Measurements from ENCODE around the gene GID4. TPM values are rescaled to one million over a fixed set of nuclear protein-coding genes. Genes with fewer than 3 reads are reported as not detected.

GID4 gene
- total RNA-seq, 2 donors from 2014 or later, result 11.0 to 19.1 TPM

DNA sequence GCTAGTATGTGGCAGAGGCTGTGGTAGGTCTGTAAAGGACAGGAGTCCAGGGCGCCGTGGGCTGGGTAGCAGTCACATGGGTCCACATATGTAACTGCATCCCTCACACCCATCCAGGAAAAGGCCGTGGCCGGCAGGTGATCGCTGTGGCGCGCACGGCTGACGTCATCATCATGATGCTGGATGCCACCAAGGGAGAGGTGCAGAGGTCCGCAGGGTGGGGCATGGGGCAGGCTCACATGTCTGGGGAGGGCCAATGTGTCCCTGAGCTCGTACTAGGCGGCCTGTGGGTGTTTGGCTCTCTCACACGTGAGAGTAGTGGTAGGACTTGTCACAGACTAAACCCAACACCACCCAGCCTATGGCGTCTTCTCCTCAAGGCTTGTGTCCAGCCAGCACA, 60.3 kb downstream of the GID4 start:
- Histone ChIP-seq H3K27ac (no peak overlapping the region), H3K4me3 (no peak overlapping the region), H3K27me3 (replicated peaks; ENCODE audit: insufficient read depth) (no peaks in the 10 kb centered on the region), H3K36me3 (no peaks in the 10 kb centered on the region), H3K4me1 (replicated peaks) (no peaks in the 10 kb centered on the region), H3K9me3 (no peaks in the 10 kb centered on the region)
- no peak for TF ChIP-seq POLR2A (IDR thresholded peaks at IDR 0.05)
- WGBS, result 92% methylated on average over 14 of the region's 14 CpGs
- DNase-seq (ENCODE audit: low spot score), result no peak
- intact Hi-C loops (cut with DNase I), result no loop called here

DNA sequence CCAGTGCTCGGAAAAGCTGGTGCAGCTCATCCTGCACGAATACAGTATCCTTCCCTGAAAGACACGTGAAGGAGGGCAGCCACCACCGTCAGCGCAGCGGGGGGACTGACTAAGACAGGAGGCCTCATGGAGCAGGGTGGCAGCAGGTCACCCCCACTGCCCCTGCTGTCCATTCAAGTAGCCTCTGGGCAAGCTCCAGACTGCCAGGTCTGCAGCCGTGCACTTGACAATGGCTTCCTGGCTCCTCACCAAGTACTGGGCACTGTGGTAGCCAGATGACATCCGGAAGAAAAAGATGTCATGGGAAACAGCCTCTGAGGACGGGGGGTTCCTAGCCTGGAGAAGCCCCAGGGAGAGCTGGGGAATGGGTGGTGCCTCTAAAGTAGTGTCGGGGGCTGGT, 61.4 kb downstream of the GID4 start:
- Histone ChIP-seq H3K36me3 (no peaks in the 10 kb centered on the region), H3K27me3 (replicated peaks; ENCODE audit: insufficient read depth) (no peaks in the 10 kb centered on the region), H3K27ac (no peak overlapping the region), H3K4me1 (replicated peaks) (no peaks in the 10 kb centered on the region), H3K9me3 (no peaks in the 10 kb centered on the region), H3K4me3 (no peak overlapping the region)
- 81% methylated on average over 10 of the region's 10 CpGs for WGBS
- DNase-seq (ENCODE audit: low spot score), result no peak
- intact Hi-C loops (cut with DNase I), result no loop called here
- TF ChIP-seq POLR2AphosphoS5 (IDR thresholded peaks at IDR 0.05) (no peak), POLR2A (IDR thresholded peaks at IDR 0.05) (no peak)
- TF ChIP-seq, protein P1, sequence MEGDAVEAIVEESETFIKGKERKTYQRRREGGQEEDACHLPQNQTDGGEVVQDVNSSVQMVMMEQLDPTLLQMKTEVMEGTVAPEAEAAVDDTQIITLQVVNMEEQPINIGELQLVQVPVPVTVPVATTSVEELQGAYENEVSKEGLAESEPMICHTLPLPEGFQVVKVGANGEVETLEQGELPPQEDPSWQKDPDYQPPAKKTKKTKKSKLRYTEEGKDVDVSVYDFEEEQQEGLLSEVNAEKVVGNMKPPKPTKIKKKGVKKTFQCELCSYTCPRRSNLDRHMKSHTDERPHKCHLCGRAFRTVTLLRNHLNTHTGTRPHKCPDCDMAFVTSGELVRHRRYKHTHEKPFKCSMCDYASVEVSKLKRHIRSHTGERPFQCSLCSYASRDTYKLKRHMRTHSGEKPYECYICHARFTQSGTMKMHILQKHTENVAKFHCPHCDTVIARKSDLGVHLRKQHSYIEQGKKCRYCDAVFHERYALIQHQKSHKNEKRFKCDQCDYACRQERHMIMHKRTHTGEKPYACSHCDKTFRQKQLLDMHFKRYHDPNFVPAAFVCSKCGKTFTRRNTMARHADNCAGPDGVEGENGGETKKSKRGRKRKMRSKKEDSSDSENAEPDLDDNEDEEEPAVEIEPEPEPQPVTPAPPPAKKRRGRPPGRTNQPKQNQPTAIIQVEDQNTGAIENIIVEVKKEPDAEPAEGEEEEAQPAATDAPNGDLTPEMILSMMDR (IDR thresholded peaks at IDR 0.05), result no peak

DNA sequence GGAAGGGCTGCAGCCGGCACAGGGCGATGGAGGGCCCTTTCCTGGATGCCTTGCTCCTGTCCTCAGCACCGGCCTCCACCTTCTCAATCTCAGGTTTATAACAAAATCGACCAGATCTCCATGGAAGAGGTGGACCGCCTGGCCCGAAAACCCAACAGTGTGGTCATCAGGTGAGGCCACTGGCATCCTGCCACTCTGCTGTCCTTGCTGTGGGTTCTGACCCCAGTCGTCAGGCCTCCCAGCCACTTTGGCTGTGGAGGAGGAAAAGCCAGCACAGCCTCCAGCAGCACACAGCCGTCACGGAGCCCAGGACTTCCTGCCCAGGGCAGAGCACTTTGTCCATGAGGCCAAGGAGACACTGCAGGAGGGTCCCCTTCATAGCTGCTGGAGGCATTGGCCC, 62.6 kb downstream of the GID4 start:
- WGBS, result 88% methylated on average over 9 of the region's 9 CpGs
- H3K4me3 ChIP-seq, result no peak overlapping the region
- TF ChIP-seq, protein P1 (IDR thresholded peaks at IDR 0.05), result no peak
- TF ChIP-seq POLR2AphosphoS5 (IDR thresholded peaks at IDR 0.05), result no peak
- no peak for TF ChIP-seq POLR2A (IDR thresholded peaks at IDR 0.05)
- no peak for DNase-seq (ENCODE audit: low spot score)
- no peaks in the 10 kb centered on the region for H3K36me3 ChIP-seq
- no peaks in the 10 kb centered on the region for H3K4me1 ChIP-seq (replicated peaks)
- no peak overlapping the region for H3K27ac ChIP-seq
- no peaks in the 10 kb centered on the region for H3K27me3 ChIP-seq (replicated peaks; ENCODE audit: insufficient read depth)
- H3K9me3 ChIP-seq, result no peaks in the 10 kb centered on the region
- intact Hi-C loops (cut with DNase I), result no loop called here

DNA sequence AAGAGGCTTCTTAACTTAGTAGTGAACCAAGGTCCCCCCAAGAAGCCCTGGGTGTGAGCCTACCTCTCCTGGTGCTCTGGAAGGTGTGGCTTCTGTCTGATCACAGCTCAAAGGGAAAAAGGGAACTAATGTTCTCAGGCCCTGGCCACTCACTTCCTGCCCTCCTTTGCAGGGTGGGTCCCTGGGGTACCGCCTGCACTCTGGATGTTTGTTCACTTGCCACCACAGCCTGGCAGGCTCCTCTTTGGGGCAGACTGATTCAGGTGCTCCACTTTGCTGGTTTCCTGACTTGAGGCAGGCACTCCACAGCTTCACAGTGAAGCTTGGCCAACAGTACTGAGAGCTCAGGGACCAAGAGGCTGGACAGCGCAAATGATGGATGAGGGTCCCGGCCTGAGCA, 63.4 kb downstream of the GID4 start:
- TF ChIP-seq, protein P1 (IDR thresholded peaks at IDR 0.05), result no peak
- TF ChIP-seq POLR2A (IDR thresholded peaks at IDR 0.05) (no peak), POLR2AphosphoS5 (IDR thresholded peaks at IDR 0.05) (no peak)
- intact Hi-C loops (cut with DNase I), result no loop called here
- Histone ChIP-seq H3K4me1 (replicated peaks) (no peaks in the 10 kb centered on the region), H3K4me3 (no peak overlapping the region), H3K27ac (no peak overlapping the region), H3K27me3 (replicated peaks; ENCODE audit: insufficient read depth) (no peaks in the 10 kb centered on the region), H3K9me3 (no peaks in the 10 kb centered on the region), H3K36me3 (no peaks in the 10 kb centered on the region)
- WGBS, result 73% methylated on average over 3 of the region's 3 CpGs
- DNase-seq (ENCODE audit: low spot score), result no peak

DNA sequence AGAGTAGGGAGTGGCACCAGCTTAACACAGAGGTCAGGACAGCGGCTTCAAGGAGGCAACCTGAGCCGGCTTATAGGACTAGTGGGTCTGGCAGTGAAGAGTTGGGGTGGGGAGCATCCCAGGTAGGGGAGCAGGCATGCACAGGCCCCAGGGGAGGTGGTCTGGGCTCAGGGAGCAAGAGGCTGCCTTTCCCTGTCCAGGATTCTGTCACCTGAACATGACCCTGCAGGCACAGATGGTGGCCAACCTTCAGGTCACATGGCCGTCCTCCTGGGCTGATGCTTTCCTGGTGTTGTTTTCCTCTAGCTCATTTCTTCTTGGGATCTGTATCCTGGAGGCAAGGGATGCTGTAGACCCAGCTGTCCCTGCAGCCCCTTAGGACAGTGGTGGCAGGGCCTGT, 65.8 kb downstream of the GID4 start:
- TF ChIP-seq, protein P1 (IDR thresholded peaks at IDR 0.05), result no peak
- TF ChIP-seq POLR2A (IDR thresholded peaks at IDR 0.05) (no peak), POLR2AphosphoS5 (IDR thresholded peaks at IDR 0.05) (no peak)
- DNase-seq (ENCODE audit: low spot score), result no peak
- H3K4me1 ChIP-seq (replicated peaks), result no peaks in the 10 kb centered on the region
- H3K27ac ChIP-seq, result no peak overlapping the region
- H3K9me3 ChIP-seq, result no peaks in the 10 kb centered on the region
- intact Hi-C loops (cut with DNase I), result no loop called here
- H3K27me3 ChIP-seq (replicated peaks; ENCODE audit: insufficient read depth), result no peaks in the 10 kb centered on the region
- WGBS, result 88% methylated on average over 3 of the region's 3 CpGs
- no peak overlapping the region for H3K4me3 ChIP-seq
- H3K36me3 ChIP-seq, result no peaks in the 10 kb centered on the region
